Mammary epithelial cell (primary cell): ENCODE measurements around the gene SYNM.

ENCODE experiments used
- CTCF ChIP-seq, 2 donors: IDR thresholded peaks in 1 of 2; conservative IDR thresholded peaks in 1 of 2; 2 replicates each; pipeline ENCODE4 v1.5.1; 2011 to 2012; ENCODE audit warnings: inconsistent platforms in 2 of 2, low read length in 2 of 2, mild to moderate bottlenecking in 2 of 2, control low read depth in 1 of 2, low read depth in 1 of 2; ENCODE audit not compliant: insufficient read depth in 1 of 2; ENCODE audit errors: extremely low read depth in 1 of 2
- EZH2 ChIP-seq: IDR thresholded peaks from 2 replicates; pipeline ENCODE4 v1.6.1; 2012; ENCODE audit warnings: low read length, inconsistent platforms, borderline replicate concordance

GRCh38 chr15:99092554-99093172 is 12.2 kb upstream of the SYNM start:
- TF ChIP-seq CTCF (conservative IDR thresholded peaks at IDR 0.05 in 1 of 2, IDR thresholded peaks at IDR 0.05 in 1 of 2; ENCODE audit: extremely low read depth in 1 of 2, insufficient read depth in 1 of 2, low read depth in 1 of 2, low read length in 2 of 2) (no peak), EZH2 (no peak)
